HEK293 (cell line): Measurements from ENCODE around the gene PCDH9.

Source experiments
- CTCF ChIA-PET: fragments of 350-600 bp; formaldehyde crosslinking; extraction: SDS; loops from one replicate; lab custom pipeline; 2021; ENCODE audit warnings: antibody characterized with exemption; lab: Yijun Ruan, JAX
- POLR2A ChIA-PET: fragments of 300-600 bp; formaldehyde crosslinking; extraction: SDS; loops from one replicate; lab custom pipeline; 2020; ENCODE audit warnings: antibody characterized with exemption, inconsistent platforms; lab: Yijun Ruan, JAX
- H3K27ac ChIP-seq: fragments of 200-500 bp; sonication (Bioruptor generic); 2 replicates; pipeline ENCODE4 v1.5.1; 2014; ENCODE audit warnings: low read depth, low read length, control low read depth, inconsistent platforms; ENCODE audit errors: extremely low read depth
- H3K36me3 ChIP-seq, 2 experiments: fragments of 200-500 bp in 1 of 2; sonication (Bioruptor generic) in 1 of 2; 1 replicate in 1 of 2; 2 replicates in 1 of 2; pipeline ENCODE4 v1.5.1; 2014 to 2017; ENCODE audit warnings: inconsistent platforms in 2 of 2, low read length in 2 of 2; ENCODE audit not compliant: control insufficient read depth in 2 of 2, insufficient read depth in 1 of 2
- H3K4me1 ChIP-seq: fragments of 200-500 bp; sonication (Bioruptor generic); 2 replicates; pipeline ENCODE4 v1.5.1; 2014; ENCODE audit warnings: mild to moderate bottlenecking, low read length, inconsistent platforms; ENCODE audit not compliant: control insufficient read depth, insufficient read depth
- H3K4me3 ChIP-seq: 2 replicates; pipeline ENCODE4 v1.5.1; 2011; ENCODE audit warnings: low read depth, mild to moderate bottlenecking, control low read depth, low read length, moderate library complexity
- H3K9me3 ChIP-seq: fragments of 200-500 bp; sonication (Bioruptor generic); 2 replicates; pipeline ENCODE4 v1.5.1; 2014; ENCODE audit warnings: low read depth, low read length, inconsistent platforms; ENCODE audit not compliant: control insufficient read depth, insufficient read depth
- EGR2 ChIP-seq: fragments of 450-650 bp; formaldehyde crosslinking; IDR thresholded peaks from 2 replicates; pipeline ENCODE4 v1.5.1; 2016; ENCODE audit warnings: low read depth, missing biosample characterization, missing genetic modification characterization
- FEZF1 ChIP-seq: fragments of 450-650 bp; formaldehyde crosslinking; IDR thresholded peaks from 2 replicates; pipeline ENCODE4 v1.5.1; 2016; ENCODE audit warnings: missing biosample characterization, missing genetic modification characterization
- GLI4 ChIP-seq: fragments of 450-650 bp; formaldehyde crosslinking; IDR thresholded peaks from 2 replicates; pipeline ENCODE4 v1.5.1; 2016; ENCODE audit warnings: missing biosample characterization, missing genetic modification characterization
- GLIS1 ChIP-seq: fragments of 450-650 bp; formaldehyde crosslinking; IDR thresholded peaks from 2 replicates; pipeline ENCODE4 v1.5.1; 2016; ENCODE audit warnings: missing biosample characterization, missing genetic modification characterization
- KLF1 ChIP-seq: fragments of 450-650 bp; formaldehyde crosslinking; IDR thresholded peaks from 2 replicates; pipeline ENCODE4 v1.5.1; 2016; ENCODE audit warnings: missing biosample characterization, missing genetic modification characterization
- KLF7 ChIP-seq: fragments of 450-650 bp; formaldehyde crosslinking; IDR thresholded peaks from 2 replicates; pipeline ENCODE4 v1.5.1; 2016; ENCODE audit warnings: missing biosample characterization, missing genetic modification characterization, borderline replicate concordance
- MYNN ChIP-seq: fragments of 450-650 bp; formaldehyde crosslinking; IDR thresholded peaks from 2 replicates; pipeline ENCODE4 v1.5.1; 2016; ENCODE audit warnings: missing biosample characterization, missing genetic modification characterization, borderline replicate concordance
- OSR2 ChIP-seq: fragments of 450-650 bp; formaldehyde crosslinking; IDR thresholded peaks from 2 replicates; pipeline ENCODE4 v1.5.1; 2016; ENCODE audit warnings: missing biosample characterization, missing genetic modification characterization
- SCRT1 ChIP-seq: fragments of 450-650 bp; formaldehyde crosslinking; IDR thresholded peaks from 2 replicates; pipeline ENCODE4 v1.5.1; 2016; ENCODE audit warnings: missing biosample characterization, missing genetic modification characterization, borderline replicate concordance
- ZBTB26 ChIP-seq: fragments of 450-650 bp; formaldehyde crosslinking; optimal IDR thresholded peaks from 2 replicates; pipeline ENCODE3; 2016; ENCODE audit warnings: missing biosample characterization, mild to moderate bottlenecking, missing genetic modification characterization
- ZFP3 ChIP-seq: fragments of 450-650 bp; formaldehyde crosslinking; IDR thresholded peaks from 2 replicates; pipeline ENCODE4 v1.5.1; 2016; ENCODE audit warnings: low read depth, missing biosample characterization, missing genetic modification characterization
- ZIC2 ChIP-seq: fragments of 450-650 bp; formaldehyde crosslinking; IDR thresholded peaks from 2 replicates; pipeline ENCODE4 v1.5.1; 2016; ENCODE audit warnings: missing biosample characterization, missing genetic modification characterization
- ZNF112 ChIP-seq: fragments of 450-650 bp; formaldehyde crosslinking; IDR thresholded peaks from 2 replicates; pipeline ENCODE4 v1.5.0; 2017; ENCODE audit warnings: missing biosample characterization, missing genetic modification characterization
- ZNF114 ChIP-seq: fragments of 450-650 bp; formaldehyde crosslinking; IDR thresholded peaks from 2 replicates; pipeline ENCODE4 v1.5.0; 2017; ENCODE audit warnings: missing biosample characterization, missing genetic modification characterization
- ZNF121 ChIP-seq: fragments of 450-650 bp; formaldehyde crosslinking; IDR thresholded peaks from 2 replicates; pipeline ENCODE4 v1.5.1; 2016; ENCODE audit warnings: missing biosample characterization, missing genetic modification characterization
- ZNF146 ChIP-seq: fragments of 450-650 bp; formaldehyde crosslinking; IDR thresholded peaks from 2 replicates; pipeline ENCODE4 v1.5.1; 2016; ENCODE audit warnings: missing biosample characterization, missing genetic modification characterization
- ZNF16 ChIP-seq: fragments of 450-650 bp; formaldehyde crosslinking; IDR thresholded peaks from 2 replicates; pipeline ENCODE4 v1.5.1; 2016; ENCODE audit warnings: low read depth, missing biosample characterization, missing genetic modification characterization
- ZNF239 ChIP-seq: fragments of 450-650 bp; formaldehyde crosslinking; IDR thresholded peaks from 2 replicates; pipeline ENCODE4 v1.5.1; 2016; ENCODE audit warnings: missing biosample characterization, missing genetic modification characterization
- ZNF24 ChIP-seq: fragments of 450-650 bp; formaldehyde crosslinking; IDR thresholded peaks from 2 replicates; pipeline ENCODE4 v1.5.1; 2016; ENCODE audit warnings: missing biosample characterization, missing genetic modification characterization
- ZNF248 ChIP-seq: fragments of 450-650 bp; formaldehyde crosslinking; IDR thresholded peaks from 2 replicates; pipeline ENCODE4 v1.5.1; 2017; ENCODE audit warnings: missing biosample characterization, missing genetic modification characterization
- ZNF26 ChIP-seq: fragments of 450-650 bp; formaldehyde crosslinking; IDR thresholded peaks from 2 replicates; pipeline ENCODE4 v1.5.1; 2016; ENCODE audit warnings: missing biosample characterization, missing genetic modification characterization
- ZNF266 ChIP-seq: fragments of 450-650 bp; formaldehyde crosslinking; IDR thresholded peaks from 2 replicates; pipeline ENCODE4 v1.5.1; 2016; ENCODE audit warnings: missing biosample characterization, missing genetic modification characterization, low read depth
- ZNF48 ChIP-seq: fragments of 450-650 bp; formaldehyde crosslinking; IDR thresholded peaks from 2 replicates; pipeline ENCODE4 v1.5.1; 2016; ENCODE audit warnings: missing biosample characterization, missing genetic modification characterization
- ZNF548 ChIP-seq: fragments of 450-650 bp; formaldehyde crosslinking; IDR thresholded peaks from 2 replicates; pipeline ENCODE4 v1.5.1; 2016; ENCODE audit warnings: missing biosample characterization, missing genetic modification characterization
- ZNF623 ChIP-seq: fragments of 450-650 bp; formaldehyde crosslinking; IDR thresholded peaks from 2 replicates; pipeline ENCODE4 v1.5.1; 2016; ENCODE audit warnings: missing biosample characterization, missing genetic modification characterization
- ZNF707 ChIP-seq: fragments of 450-650 bp; formaldehyde crosslinking; IDR thresholded peaks from 2 replicates; pipeline ENCODE4 v1.5.1; 2016; ENCODE audit warnings: missing biosample characterization, missing genetic modification characterization
- ZNF747 ChIP-seq: fragments of 450-650 bp; formaldehyde crosslinking; IDR thresholded peaks from 2 replicates; pipeline ENCODE4 v1.5.1; 2016; ENCODE audit warnings: missing biosample characterization, missing genetic modification characterization
- ZNF76 ChIP-seq: fragments of 450-650 bp; formaldehyde crosslinking; IDR thresholded peaks from 2 replicates; pipeline ENCODE4; 2016; ENCODE audit warnings: low read depth, missing biosample characterization, missing genetic modification characterization, borderline replicate concordance
- ZNF791 ChIP-seq: fragments of 450-650 bp; formaldehyde crosslinking; IDR thresholded peaks from 2 replicates; pipeline ENCODE4 v1.5.1; 2016; ENCODE audit warnings: missing biosample characterization, missing genetic modification characterization
- ZNF792 ChIP-seq: fragments of 450-650 bp; formaldehyde crosslinking; IDR thresholded peaks from 2 replicates; pipeline ENCODE4 v1.5.1; 2016; ENCODE audit warnings: missing biosample characterization, missing genetic modification characterization
- TF ChIP-seq, protein P1 (sequence below): fragments of 450-650 bp; formaldehyde crosslinking; IDR thresholded peaks from 2 replicates; pipeline ENCODE4 v1.5.1; 2016; ENCODE audit warnings: missing biosample characterization, missing genetic modification characterization

The PCDH9 gene

DNA sequence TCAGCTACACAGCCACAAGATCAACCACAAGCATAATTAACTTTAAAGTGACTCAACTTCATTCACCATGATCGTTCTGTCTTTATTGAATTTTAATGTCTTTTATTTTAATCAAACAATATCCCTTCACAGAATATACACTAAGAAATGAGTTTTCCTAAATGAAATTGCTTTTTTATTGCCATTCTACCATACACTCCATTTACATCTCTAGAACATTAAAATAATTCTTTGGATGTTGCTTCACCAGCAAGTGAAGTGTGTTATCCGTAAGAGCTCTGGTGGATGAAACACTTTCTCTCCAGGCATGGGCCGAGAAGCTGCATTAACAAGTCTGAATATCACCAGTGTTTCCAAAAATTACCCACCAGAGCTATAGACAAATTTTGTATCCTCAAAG is 789.2 kb downstream of the PCDH9 start:
- Histone ChIP-seq H3K4me3 (no peak overlapping the region), H3K9me3 (no peaks in the 10 kb centered on the region), H3K27ac (no peak overlapping the region), H3K36me3 (no peaks in the 10 kb centered on the region), H3K4me1 (no peaks in the 10 kb centered on the region)
- ChIA-PET CTCF (interaction anchor here (0.5 kb wide), 1 partner anchor 1337 kb away, joined by 3 read pairs; no protein-coding TSS in a partner anchor), POLR2A (no interaction called here)
- TF ChIP-seq ZNF121 (tag by site-specific recombination), result no peak
- no peak for TF ChIP-seq ZNF747 (tag by site-specific recombination)
- no peak for TF ChIP-seq ZNF48
- TF ChIP-seq ZNF26 (tag by site-specific recombination), result no peak
- TF ChIP-seq ZFP3 (tag by site-specific recombination), result no peak
- no peak for TF ChIP-seq ZBTB26 (tag by site-specific recombination)
- no peak for TF ChIP-seq SCRT1 (tag by site-specific recombination)
- TF ChIP-seq EGR2 (tag by site-specific recombination), result no peak
- TF ChIP-seq ZNF791 (tag by site-specific recombination), result no peak
- no peak for TF ChIP-seq ZNF792 (tag by site-specific recombination)

- Histone ChIP-seq H3K4me3 (no peak overlapping the region), H3K9me3 (no peaks in the 10 kb centered on the region), H3K36me3 (no peaks in the 10 kb centered on the region), H3K27ac (no peak overlapping the region), H3K4me1 (no peaks in the 10 kb centered on the region)
- TF ChIP-seq OSR2 (no peak), ZNF76 (tag by site-specific recombination) (no peak), ZNF248 (no peak), KLF1 (tag by site-specific recombination) (no peak), FEZF1 (tag by site-specific recombination) (no peak), KLF7 (tag by site-specific recombination) (no peak)
- ChIA-PET POLR2A (no interaction called here), CTCF (no interaction called here)
These were observed 799.4 kb downstream of the PCDH9 start for GRCh38 chr13:66430728-66431127.

DNA sequence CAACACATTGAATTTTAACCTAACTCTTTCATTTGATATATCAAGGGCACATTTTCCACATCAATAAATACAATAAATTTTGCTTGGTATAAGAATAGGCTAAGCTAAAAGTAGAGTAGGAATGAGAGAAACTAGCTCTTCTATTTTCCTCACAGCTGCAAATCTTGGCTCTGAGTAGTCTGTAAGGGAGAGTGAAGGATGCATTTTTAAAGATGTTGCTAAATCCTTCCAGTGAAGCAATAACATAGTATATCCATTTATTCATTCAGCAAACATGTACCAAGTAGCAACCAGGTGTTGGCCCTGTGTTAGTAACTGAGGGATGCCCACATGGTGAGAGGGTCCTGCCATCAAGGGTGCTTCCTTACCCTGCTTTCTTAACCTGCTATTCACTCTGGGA is 799.9 kb downstream of the PCDH9 start:
- no peaks in the 10 kb centered on the region for H3K36me3 ChIP-seq
- H3K4me1 ChIP-seq, result no peaks in the 10 kb centered on the region
- H3K9me3 ChIP-seq, result no peaks in the 10 kb centered on the region
- CTCF ChIA-PET, result no interaction called here
- no peak overlapping the region for H3K4me3 ChIP-seq
- no peak overlapping the region for H3K27ac ChIP-seq
- TF ChIP-seq ZNF24 (tag by site-specific recombination) (no peak), ZNF239 (tag by site-specific recombination) (no peak), ZNF266 (tag by site-specific recombination) (no peak), MYNN (no peak), ZNF146 (tag by site-specific recombination) (no peak), ZNF792 (tag by site-specific recombination) (no peak), GLI4 (tag by site-specific recombination) (no peak), ZNF623 (tag by site-specific recombination) (no peak), ZNF707 (tag by site-specific recombination) (no peak), GLIS1 (tag by site-specific recombination) (no peak), ZNF112 (tag by site-specific recombination) (no peak), ZNF548 (tag by site-specific recombination) (no peak), ZNF16 (no peak), EGR2 (tag by site-specific recombination) (no peak), ZNF114 (no peak), ZIC2 (no peak)
- TF ChIP-seq, protein P1, sequence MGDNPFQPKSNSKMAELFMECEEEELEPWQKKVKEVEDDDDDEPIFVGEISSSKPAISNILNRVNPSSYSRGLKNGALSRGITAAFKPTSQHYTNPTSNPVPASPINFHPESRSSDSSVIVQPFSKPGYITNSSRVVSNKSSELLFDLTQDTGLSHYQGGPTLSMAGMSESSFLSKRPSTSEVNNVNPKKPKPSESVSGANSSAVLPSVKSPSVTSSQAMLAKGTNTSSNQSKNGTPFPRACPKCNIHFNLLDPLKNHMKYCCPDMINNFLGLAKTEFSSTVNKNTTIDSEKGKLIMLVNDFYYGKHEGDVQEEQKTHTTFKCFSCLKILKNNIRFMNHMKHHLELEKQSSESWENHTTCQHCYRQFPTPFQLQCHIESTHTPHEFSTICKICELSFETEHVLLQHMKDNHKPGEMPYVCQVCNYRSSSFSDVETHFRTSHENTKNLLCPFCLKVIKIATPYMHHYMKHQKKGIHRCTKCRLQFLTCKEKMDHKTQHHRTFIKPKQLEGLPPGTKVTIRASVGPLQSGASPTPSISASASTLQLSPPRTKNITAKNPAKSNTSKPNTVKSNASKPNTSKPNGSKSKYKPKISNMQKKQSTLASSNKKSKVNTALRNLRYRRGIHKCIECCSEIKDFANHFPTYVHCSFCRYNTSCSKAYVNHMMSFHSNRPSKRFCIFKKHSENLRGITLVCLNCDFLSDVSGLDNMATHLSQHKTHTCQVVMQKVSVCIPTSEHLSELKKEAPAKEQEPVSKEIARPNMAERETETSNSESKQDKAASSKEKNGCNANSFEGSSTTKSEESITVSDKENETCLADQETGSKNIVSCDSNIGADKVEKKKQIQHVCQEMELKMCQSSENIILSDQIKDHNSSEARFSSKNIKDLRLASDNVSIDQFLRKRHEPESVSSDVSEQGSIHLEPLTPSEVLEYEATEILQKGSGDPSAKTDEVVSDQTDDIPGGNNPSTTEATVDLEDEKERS (tag by site-specific recombination), result no peak
- POLR2A ChIA-PET, result no interaction called here
